ENCODE measurements around the gene MPZL1. TPM values are rescaled to one million over a fixed set of nuclear protein-coding genes. Genes with fewer than 3 reads are reported as not detected.

Gene MPZL1
- total and polyA plus RNA-seq, 2 of the 13 experiments (the other 11 are each of a cell fraction or from before 2014, with no cell fraction given): 38.0 to 68.7 TPM

DNA sequence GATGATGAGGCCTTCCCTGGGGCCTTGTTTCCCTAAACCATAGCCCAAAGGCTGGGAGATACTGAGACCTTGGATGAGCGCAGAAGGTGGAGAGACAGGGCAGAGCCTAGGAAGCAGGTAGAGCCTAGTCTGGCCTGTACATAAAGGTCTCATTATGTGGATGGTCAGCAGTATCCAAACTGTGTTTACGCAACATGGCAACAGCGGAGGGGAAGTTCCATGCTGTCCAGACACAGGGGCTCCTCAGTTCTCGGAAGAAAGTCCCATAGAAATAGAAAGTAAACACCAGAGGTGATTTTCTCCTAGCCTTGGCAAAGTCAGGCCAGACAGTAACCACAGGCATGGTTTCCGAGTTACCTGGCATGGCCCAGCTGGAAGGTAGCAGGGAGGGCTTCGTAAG, 42.1 kb upstream of the MPZL1 start (continued):
- TF ChIP-seq, protein P1, sequence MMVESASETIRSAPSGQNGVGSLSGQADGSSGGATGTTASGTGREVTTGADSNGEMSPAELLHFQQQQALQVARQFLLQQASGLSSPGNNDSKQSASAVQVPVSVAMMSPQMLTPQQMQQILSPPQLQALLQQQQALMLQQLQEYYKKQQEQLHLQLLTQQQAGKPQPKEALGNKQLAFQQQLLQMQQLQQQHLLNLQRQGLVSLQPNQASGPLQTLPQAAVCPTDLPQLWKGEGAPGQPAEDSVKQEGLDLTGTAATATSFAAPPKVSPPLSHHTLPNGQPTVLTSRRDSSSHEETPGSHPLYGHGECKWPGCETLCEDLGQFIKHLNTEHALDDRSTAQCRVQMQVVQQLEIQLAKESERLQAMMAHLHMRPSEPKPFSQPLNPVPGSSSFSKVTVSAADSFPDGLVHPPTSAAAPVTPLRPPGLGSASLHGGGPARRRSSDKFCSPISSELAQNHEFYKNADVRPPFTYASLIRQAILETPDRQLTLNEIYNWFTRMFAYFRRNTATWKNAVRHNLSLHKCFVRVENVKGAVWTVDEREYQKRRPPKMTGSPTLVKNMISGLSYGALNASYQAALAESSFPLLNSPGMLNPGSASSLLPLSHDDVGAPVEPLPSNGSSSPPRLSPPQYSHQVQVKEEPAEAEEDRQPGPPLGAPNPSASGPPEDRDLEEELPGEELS (CRISPR knock-in tag; IDR thresholded peaks at IDR 0.05): peak; percentile 45; the same call in 1 of the 2 replicates
- TF ChIP-seq KLF12 (CRISPR knock-in tag; IDR thresholded peaks at IDR 0.05; ENCODE audit: borderline replicate concordance) (no peak), CHCHD3 (CRISPR knock-in tag; IDR thresholded peaks at IDR 0.05) (no peak), MEF2D (CRISPR knock-in tag; IDR thresholded peaks at IDR 0.05) (no peak), RFXAP (CRISPR knock-in tag; IDR thresholded peaks at IDR 0.05; ENCODE audit: borderline replicate concordance) (peak; percentile 96), MLLT10 (CRISPR knock-in tag; IDR thresholded peaks at IDR 0.05) (no peak), KLF13 (CRISPR knock-in tag; IDR thresholded peaks at IDR 0.05) (no peak), NCOR1 (IDR thresholded peaks at IDR 0.05; ENCODE audit: borderline replicate concordance, low read length) (no peak), SP140L (CRISPR knock-in tag; IDR thresholded peaks at IDR 0.05; ENCODE audit: borderline replicate concordance) (no peak), CEBPB (IDR thresholded peaks at IDR 0.05; ENCODE audit: borderline replicate concordance, low read depth, low read length) (peak; percentile 79; the same call in 1 of the 2 replicates), HOXA3 (CRISPR knock-in tag; IDR thresholded peaks at IDR 0.05) (no peak), POLR2G (IDR thresholded peaks at IDR 0.05; ENCODE audit: low read depth, low read length) (no peak), ZNF432 (CRISPR knock-in tag; IDR thresholded peaks at IDR 0.05; ENCODE audit: borderline replicate concordance) (no peak)
- TF ChIP-seq, protein P2, sequence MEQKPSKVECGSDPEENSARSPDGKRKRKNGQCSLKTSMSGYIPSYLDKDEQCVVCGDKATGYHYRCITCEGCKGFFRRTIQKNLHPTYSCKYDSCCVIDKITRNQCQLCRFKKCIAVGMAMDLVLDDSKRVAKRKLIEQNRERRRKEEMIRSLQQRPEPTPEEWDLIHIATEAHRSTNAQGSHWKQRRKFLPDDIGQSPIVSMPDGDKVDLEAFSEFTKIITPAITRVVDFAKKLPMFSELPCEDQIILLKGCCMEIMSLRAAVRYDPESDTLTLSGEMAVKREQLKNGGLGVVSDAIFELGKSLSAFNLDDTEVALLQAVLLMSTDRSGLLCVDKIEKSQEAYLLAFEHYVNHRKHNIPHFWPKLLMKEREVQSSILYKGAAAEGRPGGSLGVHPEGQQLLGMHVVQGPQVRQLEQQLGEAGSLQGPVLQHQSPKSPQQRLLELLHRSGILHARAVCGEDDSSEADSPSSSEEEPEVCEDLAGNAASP (CRISPR knock-in tag; IDR thresholded peaks at IDR 0.05; ENCODE audit: borderline replicate concordance): no peak
- TF ChIP-seq, protein P3, sequence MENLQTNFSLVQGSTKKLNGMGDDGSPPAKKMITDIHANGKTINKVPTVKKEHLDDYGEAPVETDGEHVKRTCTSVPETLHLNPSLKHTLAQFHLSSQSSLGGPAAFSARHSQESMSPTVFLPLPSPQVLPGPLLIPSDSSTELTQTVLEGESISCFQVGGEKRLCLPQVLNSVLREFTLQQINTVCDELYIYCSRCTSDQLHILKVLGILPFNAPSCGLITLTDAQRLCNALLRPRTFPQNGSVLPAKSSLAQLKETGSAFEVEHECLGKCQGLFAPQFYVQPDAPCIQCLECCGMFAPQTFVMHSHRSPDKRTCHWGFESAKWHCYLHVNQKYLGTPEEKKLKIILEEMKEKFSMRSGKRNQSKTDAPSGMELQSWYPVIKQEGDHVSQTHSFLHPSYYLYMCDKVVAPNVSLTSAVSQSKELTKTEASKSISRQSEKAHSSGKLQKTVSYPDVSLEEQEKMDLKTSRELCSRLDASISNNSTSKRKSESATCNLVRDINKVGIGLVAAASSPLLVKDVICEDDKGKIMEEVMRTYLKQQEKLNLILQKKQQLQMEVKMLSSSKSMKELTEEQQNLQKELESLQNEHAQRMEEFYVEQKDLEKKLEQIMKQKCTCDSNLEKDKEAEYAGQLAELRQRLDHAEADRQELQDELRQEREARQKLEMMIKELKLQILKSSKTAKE (CRISPR knock-in tag; IDR thresholded peaks at IDR 0.05; ENCODE audit: borderline replicate concordance): no peak
- TF ChIP-seq, protein P4, sequence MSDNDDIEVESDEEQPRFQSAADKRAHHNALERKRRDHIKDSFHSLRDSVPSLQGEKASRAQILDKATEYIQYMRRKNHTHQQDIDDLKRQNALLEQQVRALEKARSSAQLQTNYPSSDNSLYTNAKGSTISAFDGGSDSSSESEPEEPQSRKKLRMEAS (IDR thresholded peaks at IDR 0.05): peak; percentile 24; the same call in 1 of the 2 replicates
- TF ChIP-seq, protein P5, sequence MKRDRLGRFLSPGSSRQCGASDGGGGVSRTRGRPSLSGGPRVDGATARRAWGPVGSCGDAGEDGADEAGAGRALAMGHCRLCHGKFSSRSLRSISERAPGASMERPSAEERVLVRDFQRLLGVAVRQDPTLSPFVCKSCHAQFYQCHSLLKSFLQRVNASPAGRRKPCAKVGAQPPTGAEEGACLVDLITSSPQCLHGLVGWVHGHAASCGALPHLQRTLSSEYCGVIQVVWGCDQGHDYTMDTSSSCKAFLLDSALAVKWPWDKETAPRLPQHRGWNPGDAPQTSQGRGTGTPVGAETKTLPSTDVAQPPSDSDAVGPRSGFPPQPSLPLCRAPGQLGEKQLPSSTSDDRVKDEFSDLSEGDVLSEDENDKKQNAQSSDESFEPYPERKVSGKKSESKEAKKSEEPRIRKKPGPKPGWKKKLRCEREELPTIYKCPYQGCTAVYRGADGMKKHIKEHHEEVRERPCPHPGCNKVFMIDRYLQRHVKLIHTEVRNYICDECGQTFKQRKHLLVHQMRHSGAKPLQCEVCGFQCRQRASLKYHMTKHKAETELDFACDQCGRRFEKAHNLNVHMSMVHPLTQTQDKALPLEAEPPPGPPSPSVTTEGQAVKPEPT (CRISPR knock-in tag; IDR thresholded peaks at IDR 0.05; ENCODE audit: low read depth): no peak
- TF ChIP-seq, protein P6, sequence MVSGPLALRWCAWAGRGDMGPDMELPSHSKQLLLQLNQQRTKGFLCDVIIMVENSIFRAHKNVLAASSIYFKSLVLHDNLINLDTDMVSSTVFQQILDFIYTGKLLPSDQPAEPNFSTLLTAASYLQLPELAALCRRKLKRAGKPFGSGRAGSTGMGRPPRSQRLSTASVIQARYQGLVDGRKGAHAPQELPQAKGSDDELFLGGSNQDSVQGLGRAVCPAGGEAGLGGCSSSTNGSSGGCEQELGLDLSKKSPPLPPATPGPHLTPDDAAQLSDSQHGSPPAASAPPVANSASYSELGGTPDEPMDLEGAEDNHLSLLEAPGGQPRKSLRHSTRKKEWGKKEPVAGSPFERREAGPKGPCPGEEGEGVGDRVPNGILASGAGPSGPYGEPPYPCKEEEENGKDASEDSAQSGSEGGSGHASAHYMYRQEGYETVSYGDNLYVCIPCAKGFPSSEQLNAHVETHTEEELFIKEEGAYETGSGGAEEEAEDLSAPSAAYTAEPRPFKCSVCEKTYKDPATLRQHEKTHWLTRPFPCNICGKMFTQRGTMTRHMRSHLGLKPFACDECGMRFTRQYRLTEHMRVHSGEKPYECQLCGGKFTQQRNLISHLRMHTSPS (CRISPR knock-in tag; IDR thresholded peaks at IDR 0.05; ENCODE audit: low read depth): no peak
- TF ChIP-seq, protein P7, sequence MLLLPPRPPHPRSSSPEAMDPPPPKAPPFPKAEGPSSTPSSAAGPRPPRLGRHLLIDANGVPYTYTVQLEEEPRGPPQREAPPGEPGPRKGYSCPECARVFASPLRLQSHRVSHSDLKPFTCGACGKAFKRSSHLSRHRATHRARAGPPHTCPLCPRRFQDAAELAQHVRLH (CRISPR knock-in tag; IDR thresholded peaks at IDR 0.05; ENCODE audit: borderline replicate concordance, low read depth): no peak
